Neural progenitor cell (in vitro differentiated cells): ENCODE measurements around the gene NDUFA3.

Experiments used
- EZH2 ChIP-seq: fragments of 200-600 bp; sonication (generic); IDR thresholded peaks from 2 replicates; pipeline ENCODE4 v1.6.1; 2017; ENCODE audit warnings: antibody characterized with exemption, mild to moderate bottlenecking, moderate library complexity
- EZH2phosphoT487 ChIP-seq: fragments of 200-600 bp; sonication (generic); IDR thresholded peaks from 2 replicates; pipeline ENCODE4 v1.6.1; 2017; ENCODE audit warnings: antibody characterized with exemption

DNA sequence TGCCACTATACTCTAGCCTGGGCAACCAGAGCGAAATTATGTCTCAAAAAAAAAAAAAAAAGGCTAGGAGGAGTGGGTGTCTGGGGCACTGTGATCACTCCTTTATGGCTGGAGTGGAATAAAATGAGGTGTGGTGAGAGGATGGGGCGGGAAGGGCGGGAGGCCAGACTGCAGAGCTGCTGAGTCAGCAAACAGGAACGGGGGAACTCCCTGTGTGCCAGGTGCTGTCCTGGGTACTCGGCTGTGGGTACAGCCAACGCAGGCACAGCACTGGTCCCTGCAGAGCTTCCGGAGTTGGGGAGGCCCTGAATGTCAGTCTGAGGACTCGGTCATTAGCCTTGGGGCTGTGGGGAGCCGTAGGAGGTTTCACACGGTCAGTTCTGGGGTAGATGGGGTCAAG, 18.6 kb downstream of the NDUFA3 start:
- no peak for TF ChIP-seq EZH2phosphoT487
- TF ChIP-seq EZH2 = no peak
